Suprapubic skin (tissue), 4 donors: ENCODE measurements around the gene SRRM3. TPM values are rescaled to one million over a fixed set of nuclear protein-coding genes. Genes with fewer than 3 reads are reported as not detected.
A peak's percentile ranks its signal among the peaks of the same experiment; 100 is the strongest.

Source experiments
- DNase-seq, 2 donors: peaks; one replicate each; pipeline ENCODE4 v3.0.0-alpha.2; 2019; ENCODE audit warnings: low spot score in 2 of 2
- H3K27ac ChIP-seq: fragments of 200-600 bp; sonication (generic); one replicate; pipeline ENCODE4 v1.5.1; 2019
- H3K27me3 ChIP-seq: fragments of 200-600 bp; sonication (generic); one replicate; pipeline ENCODE4 v1.5.1; 2019
- H3K36me3 ChIP-seq: fragments of 200-600 bp; sonication (generic); one replicate; pipeline ENCODE4 v1.5.1; 2019
- H3K4me1 ChIP-seq: fragments of 200-600 bp; sonication (generic); one replicate; pipeline ENCODE4 v1.5.1; 2019
- H3K4me3 ChIP-seq: fragments of 200-600 bp; sonication (generic); one replicate; pipeline ENCODE4 v1.5.1; 2019; ENCODE audit warnings: mild to moderate bottlenecking
- H3K9me3 ChIP-seq: fragments of 200-600 bp; sonication (generic); one replicate; pipeline ENCODE4 v1.5.1; 2019
- CTCF ChIP-seq, 2 donors: fragments of 200-600 bp in 1 of 2; fragments of 450-650 bp in 1 of 2; sonication (generic) in 1 of 2; IDR thresholded peaks; one replicate each; pipeline ENCODE4 v1.5.1; 2016 to 2019; ENCODE audit warnings: antibody characterized with exemption in 2 of 2, mild to moderate bottlenecking in 1 of 2, moderate library complexity in 1 of 2
- EP300 ChIP-seq: sonication (generic); formaldehyde crosslinking; IDR thresholded peaks from one replicate; pipeline ENCODE4 v1.6.1; 2017; ENCODE audit warnings: antibody characterized with exemption
- POLR2A ChIP-seq, 2 donors: fragments of 450-650 bp; IDR thresholded peaks; one replicate each; pipeline ENCODE4 v1.6.1; 2017; ENCODE audit warnings: antibody characterized with exemption in 2 of 2, mild to moderate bottlenecking in 2 of 2, moderate library complexity in 2 of 2
- POLR2AphosphoS5 ChIP-seq, 3 donors: sonication (generic); formaldehyde crosslinking; IDR thresholded peaks; one replicate each; pipeline ENCODE4 v1.6.1; 2017; ENCODE audit warnings: antibody characterized with exemption in 3 of 3
- WGBS: methylation state at CpG from one replicate; pipeline ENCODE4 v1.1.5; 2018; 5-methylcytosine and 5-hydroxymethylcytosine counted together
- total RNA-seq, 4 donors: library from RNA; depleted of rRNA; stranded (reverse); fragments of >200 nt; gene quantifications; one replicate each; pipeline ENCODE4 v1.1.0, GENCODE V29; 2016

SRRM3 gene
- total RNA-seq, 4 donors from 2014 or later = 5.6 to 8.5 (median 7.7) TPM

- Histone ChIP-seq H3K9me3 (no peaks in the 10 kb centered on the region), H3K27me3 (peaks cover 82% of the 10 kb centered on the region), H3K4me1 (peaks cover 8% of the 10 kb centered on the region), H3K27ac (no peak overlapping the region), H3K36me3 (no peaks in the 10 kb centered on the region), H3K4me3 (no peak overlapping the region)
- DNase-seq = no peak
- no peak for TF ChIP-seq CTCF (IDR thresholded peaks at IDR 0.05)
- no peak for TF ChIP-seq POLR2AphosphoS5 (IDR thresholded peaks at IDR 0.05)
- TF ChIP-seq POLR2A (IDR thresholded peaks at IDR 0.05) = no peak
- no peak for TF ChIP-seq EP300
- WGBS = 29% methylated on average over 9 of the region's 9 CpGs
Observed at GRCh38 chr7:76231583-76231982, 29.9 kb downstream of the SRRM3 start.

- 72% methylated on average over 10 of the region's 10 CpGs for whole genome bisulfite sequencing
- H3K27me3 ChIP-seq = peaks cover 80% of the 10 kb centered on the region
- H3K36me3 ChIP-seq = no peaks in the 10 kb centered on the region
- H3K4me3 ChIP-seq = no peak overlapping the region
- no peak for DNase-seq
- TF ChIP-seq POLR2A (IDR thresholded peaks at IDR 0.05) (no peak), POLR2AphosphoS5 (IDR thresholded peaks at IDR 0.05) (no peak), EP300 (no peak), CTCF (IDR thresholded peaks at IDR 0.05) (no peak)
- H3K4me1 ChIP-seq = peaks cover 8% of the 10 kb centered on the region
- no peak overlapping the region for H3K27ac ChIP-seq
- H3K9me3 ChIP-seq = no peaks in the 10 kb centered on the region
Observed at GRCh38 chr7:76232698-76233097, 31.0 kb downstream of the SRRM3 start.

- 75% methylated on average over 5 of the region's 5 CpGs for WGBS
- Histone ChIP-seq H3K4me3 (no peak overlapping the region), H3K27me3 (peaks cover 74% of the 10 kb centered on the region), H3K9me3 (no peaks in the 10 kb centered on the region), H3K4me1 (peaks cover 8% of the 10 kb centered on the region), H3K27ac (no peak overlapping the region), H3K36me3 (no peaks in the 10 kb centered on the region)
- TF ChIP-seq EP300 (no peak), POLR2A (IDR thresholded peaks at IDR 0.05) (no peak), CTCF (IDR thresholded peaks at IDR 0.05) (no peak), POLR2AphosphoS5 (IDR thresholded peaks at IDR 0.05) (no peak)
- no peak for DNase-seq
Observed at GRCh38 chr7:76233538-76234281, 32.0 kb downstream of the SRRM3 start.

GRCh38 chr7:76234282-76234584 is 32.5 kb downstream of the SRRM3 start:
- WGBS = 100% methylated on average over 1 of the region's 4 CpGs
- Histone ChIP-seq H3K4me1 (peaks cover 8% of the 10 kb centered on the region), H3K36me3 (no peaks in the 10 kb centered on the region), H3K4me3 (no peak overlapping the region), H3K27me3 (peaks cover 68% of the 10 kb centered on the region), H3K9me3 (no peaks in the 10 kb centered on the region), H3K27ac (no peak overlapping the region)
- TF ChIP-seq CTCF (IDR thresholded peaks at IDR 0.05) (no peak), POLR2A (IDR thresholded peaks at IDR 0.05) (no peak), EP300 (no peak), POLR2AphosphoS5 (IDR thresholded peaks at IDR 0.05) (no peak)
- no peak for DNase-seq

GRCh38 chr7:76234931-76235441 is 33.3 kb downstream of the SRRM3 start:
- TF ChIP-seq EP300 (no peak), POLR2AphosphoS5 (IDR thresholded peaks at IDR 0.05) (no peak), POLR2A (IDR thresholded peaks at IDR 0.05) (no peak), CTCF (IDR thresholded peaks at IDR 0.05) (no peak)
- H3K27ac ChIP-seq = no peak overlapping the region
- peak in 1 of 2 donors; percentile 71 for DNase-seq
- no peaks in the 10 kb centered on the region for H3K9me3 ChIP-seq
- peaks cover 8% of the 10 kb centered on the region for H3K4me1 ChIP-seq
- under 1% methylated on average over 16 of the region's 48 CpGs for WGBS
- peak overlapping the region; percentile 33 for H3K4me3 ChIP-seq
- H3K36me3 ChIP-seq = no peaks in the 10 kb centered on the region
- H3K27me3 ChIP-seq = peaks cover 65% of the 10 kb centered on the region
